Measurements from ENCODE around the gene LIMS1. TPM values are rescaled to one million over a fixed set of nuclear protein-coding genes. Genes with fewer than 3 reads are reported as not detected.
"Not testable (repeated sequence)": the region's sequence is repeated elsewhere in the genome, so short reads cannot be mapped to it uniquely, and the experiment has no call there.

Gene LIMS1
- polyA plus RNA-seq, 1 donor (not counting 4 experiments of a cell fraction or from before 2014, with no cell fraction given), result 62.5 TPM

DNA sequence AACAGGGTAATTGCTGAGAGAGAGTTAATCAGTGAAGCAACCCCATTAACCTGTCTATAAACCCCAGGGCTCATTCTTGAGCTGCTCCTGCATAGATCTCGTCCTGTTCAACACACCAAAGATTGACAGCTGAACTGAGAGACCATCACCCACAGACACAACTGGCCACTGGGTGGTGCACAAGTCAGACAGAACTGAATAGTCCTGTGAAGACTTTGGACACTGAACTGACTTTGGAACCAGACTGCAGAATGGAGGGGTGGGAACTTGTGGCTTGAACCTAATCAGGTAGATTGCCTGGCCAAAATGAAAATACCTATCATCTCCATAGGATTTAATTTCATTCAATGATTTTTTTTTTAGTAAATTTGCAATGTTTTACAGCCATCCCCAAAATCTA lies 155.7 kb downstream of the LIMS1 start:
- H3K27me3 ChIP-seq (ENCODE audit: control insufficient read depth, extremely low read depth, insufficient read depth, low read length); H4K20me1 ChIP-seq (ENCODE audit: control insufficient read depth, extremely low read depth, insufficient read depth, low read length); H3K4me3 ChIP-seq (ENCODE audit: control insufficient read depth in 2 of 3, extremely low read depth in 1 of 3, insufficient read depth in 2 of 3, low read depth in 1 of 3, low read length in 3 of 3); H3K79me2 ChIP-seq (ENCODE audit: control insufficient read depth, insufficient read depth, low read length); H3K9ac ChIP-seq (ENCODE audit: control insufficient read depth, extremely low read depth, insufficient read depth, low read length); H3K27ac ChIP-seq (ENCODE audit: control insufficient read depth, insufficient read depth, low read length); H3K9me3 ChIP-seq (ENCODE audit: control insufficient read depth, low read depth, low read length); H3K4me1 ChIP-seq (ENCODE audit: control insufficient read depth, extremely low read depth, insufficient read depth, low read length); H3K4me2 ChIP-seq (ENCODE audit: control insufficient read depth, extremely low read depth, insufficient read depth, low read depth, low read length); H2AFZ ChIP-seq (ENCODE audit: control insufficient read depth, low read length); DNase-seq (ENCODE audit: low read depth, low spot score); H3K9me1 ChIP-seq (ENCODE audit: control insufficient read depth, extremely low read depth, insufficient read depth, low read length); FAIRE-seq; H3K36me3 ChIP-seq (ENCODE audit: control insufficient read depth in 2 of 2, extremely low read depth in 1 of 2, insufficient read depth in 2 of 2, low read length in 2 of 2); dilution Hi-C loops (cut with MboI; ENCODE audit: extremely low pct_ligation_motif_present, low sequenced_read_pairs): not testable (repeated sequence)

- Histone ChIP-seq H3K27ac (ENCODE audit: control insufficient read depth, insufficient read depth, low read length) (no peak overlapping the region), H3K27me3 (ENCODE audit: control insufficient read depth, extremely low read depth, insufficient read depth, low read length) (no peaks in the 10 kb centered on the region), H4K20me1 (ENCODE audit: control insufficient read depth, extremely low read depth, insufficient read depth, low read length) (no peaks in the 10 kb centered on the region), H3K4me1 (ENCODE audit: control insufficient read depth, extremely low read depth, insufficient read depth, low read length) (no peaks in the 10 kb centered on the region), H3K4me2 (ENCODE audit: control insufficient read depth, extremely low read depth, insufficient read depth, low read depth, low read length) (no peak overlapping the region), H3K79me2 (ENCODE audit: control insufficient read depth, insufficient read depth, low read length) (no peaks in the 10 kb centered on the region), H2AFZ (ENCODE audit: control insufficient read depth, low read length) (no peak overlapping the region), H3K36me3 (ENCODE audit: control insufficient read depth in 2 of 2, extremely low read depth in 1 of 2, insufficient read depth in 2 of 2, low read length in 2 of 2) (no peaks in the 10 kb centered on the region), H3K4me3 (ENCODE audit: control insufficient read depth in 2 of 3, extremely low read depth in 1 of 3, insufficient read depth in 2 of 3, low read depth in 1 of 3, low read length in 3 of 3) (no peak overlapping the region), H3K9me3 (ENCODE audit: control insufficient read depth, low read depth, low read length) (no peaks in the 10 kb centered on the region), H3K9me1 (ENCODE audit: control insufficient read depth, extremely low read depth, insufficient read depth, low read length) (no peaks in the 10 kb centered on the region), H3K9ac (ENCODE audit: control insufficient read depth, extremely low read depth, insufficient read depth, low read length) (no peak overlapping the region)
- FAIRE-seq (no peak), DNase-seq (ENCODE audit: low read depth, low spot score) (no peak)
- dilution Hi-C loops (cut with MboI; ENCODE audit: extremely low pct_ligation_motif_present, low sequenced_read_pairs), result no loop called here
- TF ChIP-seq, protein P1, sequence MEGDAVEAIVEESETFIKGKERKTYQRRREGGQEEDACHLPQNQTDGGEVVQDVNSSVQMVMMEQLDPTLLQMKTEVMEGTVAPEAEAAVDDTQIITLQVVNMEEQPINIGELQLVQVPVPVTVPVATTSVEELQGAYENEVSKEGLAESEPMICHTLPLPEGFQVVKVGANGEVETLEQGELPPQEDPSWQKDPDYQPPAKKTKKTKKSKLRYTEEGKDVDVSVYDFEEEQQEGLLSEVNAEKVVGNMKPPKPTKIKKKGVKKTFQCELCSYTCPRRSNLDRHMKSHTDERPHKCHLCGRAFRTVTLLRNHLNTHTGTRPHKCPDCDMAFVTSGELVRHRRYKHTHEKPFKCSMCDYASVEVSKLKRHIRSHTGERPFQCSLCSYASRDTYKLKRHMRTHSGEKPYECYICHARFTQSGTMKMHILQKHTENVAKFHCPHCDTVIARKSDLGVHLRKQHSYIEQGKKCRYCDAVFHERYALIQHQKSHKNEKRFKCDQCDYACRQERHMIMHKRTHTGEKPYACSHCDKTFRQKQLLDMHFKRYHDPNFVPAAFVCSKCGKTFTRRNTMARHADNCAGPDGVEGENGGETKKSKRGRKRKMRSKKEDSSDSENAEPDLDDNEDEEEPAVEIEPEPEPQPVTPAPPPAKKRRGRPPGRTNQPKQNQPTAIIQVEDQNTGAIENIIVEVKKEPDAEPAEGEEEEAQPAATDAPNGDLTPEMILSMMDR (optimal IDR thresholded peaks at IDR 0.05 in 1 of 3, IDR thresholded peaks at IDR 0.05 in 1 of 3, conservative IDR thresholded peaks at IDR 0.05 in 1 of 3; ENCODE audit: extremely low read depth in 1 of 3, insufficient read depth in 2 of 3, low read length in 3 of 3), result no peak
- TF ChIP-seq EZH2 (IDR thresholded peaks at IDR 0.05; ENCODE audit: low read length), result no peak
Observed at GRCh38 chr2:108691447-108691846, 157.2 kb downstream of the LIMS1 start.

- H3K4me1 ChIP-seq (ENCODE audit: control insufficient read depth, extremely low read depth, insufficient read depth, low read length), result no peaks in the 10 kb centered on the region
- no peak overlapping the region for H3K9ac ChIP-seq (ENCODE audit: control insufficient read depth, extremely low read depth, insufficient read depth, low read length)
- H3K4me3 ChIP-seq (ENCODE audit: control insufficient read depth in 2 of 3, extremely low read depth in 1 of 3, insufficient read depth in 2 of 3, low read depth in 1 of 3, low read length in 3 of 3), result no peak overlapping the region
- no peaks in the 10 kb centered on the region for H3K27me3 ChIP-seq (ENCODE audit: control insufficient read depth, extremely low read depth, insufficient read depth, low read length)
- no peaks in the 10 kb centered on the region for H4K20me1 ChIP-seq (ENCODE audit: control insufficient read depth, extremely low read depth, insufficient read depth, low read length)
- no peaks in the 10 kb centered on the region for H3K36me3 ChIP-seq (ENCODE audit: control insufficient read depth in 2 of 2, extremely low read depth in 1 of 2, insufficient read depth in 2 of 2, low read length in 2 of 2)
- no peak for DNase-seq (ENCODE audit: low read depth, low spot score)
- no peaks in the 10 kb centered on the region for H3K9me1 ChIP-seq (ENCODE audit: control insufficient read depth, extremely low read depth, insufficient read depth, low read length)
- no peaks in the 10 kb centered on the region for H3K79me2 ChIP-seq (ENCODE audit: control insufficient read depth, insufficient read depth, low read length)
- TF ChIP-seq, protein P1 (optimal IDR thresholded peaks at IDR 0.05 in 1 of 3, IDR thresholded peaks at IDR 0.05 in 1 of 3, conservative IDR thresholded peaks at IDR 0.05 in 1 of 3; ENCODE audit: extremely low read depth in 1 of 3, insufficient read depth in 2 of 3, low read length in 3 of 3), result no peak
- TF ChIP-seq EZH2 (IDR thresholded peaks at IDR 0.05; ENCODE audit: low read length), result no peak
- H3K27ac ChIP-seq (ENCODE audit: control insufficient read depth, insufficient read depth, low read length), result no peak overlapping the region
- FAIRE-seq, result no peak
- no peak overlapping the region for H2AFZ ChIP-seq (ENCODE audit: control insufficient read depth, low read length)
- no peaks in the 10 kb centered on the region for H3K9me3 ChIP-seq (ENCODE audit: control insufficient read depth, low read depth, low read length)
- H3K4me2 ChIP-seq (ENCODE audit: control insufficient read depth, extremely low read depth, insufficient read depth, low read depth, low read length), result no peak overlapping the region
- dilution Hi-C loops (cut with MboI; ENCODE audit: extremely low pct_ligation_motif_present, low sequenced_read_pairs), result no loop called here
Observed at GRCh38 chr2:108701208-108701607, 166.9 kb downstream of the LIMS1 start.
